Fibroblast of lung (primary cell): ENCODE measurements around the gene COL2A1. TPM values are rescaled to one million over a fixed set of nuclear protein-coding genes. Genes with fewer than 3 reads are reported as not detected.

Source experiments
- DNase-seq, 2 donors: peaks; one replicate each; pipeline versions ENCODE4 v3.0.0 to v3.0.0-alpha.2; 2010; ENCODE audit warnings: low read depth in 2 of 2
- H2AFZ ChIP-seq: 2 replicates; pipeline ENCODE4 v1.5.1; 2012; ENCODE audit warnings: low read length, control low read depth, inconsistent platforms
- H3K27ac ChIP-seq: 2 replicates; pipeline ENCODE4 v1.5.1; 2011; ENCODE audit warnings: low read length, control low read depth; ENCODE audit not compliant: insufficient read depth
- H3K27me3 ChIP-seq: 2 replicates; pipeline ENCODE4 v1.5.1; 2011; ENCODE audit warnings: mild to moderate bottlenecking, low read length; ENCODE audit not compliant: control insufficient read depth, insufficient read depth
- H3K36me3 ChIP-seq: 2 replicates; pipeline ENCODE4 v1.5.1; 2011; ENCODE audit warnings: low read length; ENCODE audit not compliant: control insufficient read depth, insufficient read depth
- H3K4me1 ChIP-seq: 2 replicates; pipeline ENCODE4 v1.5.1; 2011; ENCODE audit warnings: low read length; ENCODE audit not compliant: control insufficient read depth, insufficient read depth; ENCODE audit errors: extremely low read depth
- H3K4me2 ChIP-seq: 2 replicates; pipeline ENCODE4 v1.5.1; 2011; ENCODE audit warnings: low read length, control low read depth; ENCODE audit not compliant: insufficient read depth; ENCODE audit errors: extremely low read depth
- H3K4me3 ChIP-seq, 4 experiments: fragments of 200-600 bp in 1 of 4; sonication (generic) in 1 of 4; replicated peaks in 1 of 4; 2 replicates each; pipeline ENCODE4 v1.5.1; 2011 to 2016; ENCODE audit warnings: low read length in 4 of 4, low read depth in 3 of 4, mild to moderate bottlenecking in 3 of 4, control low read depth in 2 of 4, inconsistent platforms in 1 of 4, mixed read lengths in 1 of 4; ENCODE audit not compliant: insufficient read depth in 1 of 4; ENCODE audit errors: control extremely low read depth in 1 of 4
- H3K79me2 ChIP-seq: 2 replicates; pipeline ENCODE4 v1.5.1; 2012; ENCODE audit warnings: mild to moderate bottlenecking, low read length, inconsistent platforms; ENCODE audit not compliant: control insufficient read depth, insufficient read depth
- H3K9ac ChIP-seq: 2 replicates; pipeline ENCODE4 v1.5.1; 2011; ENCODE audit warnings: mild to moderate bottlenecking, low read length, control low read depth; ENCODE audit not compliant: insufficient read depth
- H3K9me3 ChIP-seq: 2 replicates; pipeline ENCODE4 v1.5.1; 2012; ENCODE audit warnings: low read depth, low read length; ENCODE audit not compliant: control insufficient read depth, insufficient read depth
- H4K20me1 ChIP-seq: 2 replicates; pipeline ENCODE4 v1.5.1; 2011; ENCODE audit warnings: low read length; ENCODE audit not compliant: control insufficient read depth, insufficient read depth; ENCODE audit errors: extremely low read depth
- CTCF ChIP-seq, 2 donors: IDR thresholded peaks in 1 of 2; conservative IDR thresholded peaks in 1 of 2; 1 replicate in 1 of 2; 2 replicates in 1 of 2; pipeline ENCODE4 v1.5.1; 2011 to 2012; ENCODE audit warnings: low read length in 2 of 2, control low read depth in 1 of 2, inconsistent platforms in 1 of 2, low read depth in 1 of 2, mild to moderate bottlenecking in 1 of 2
- EZH2 ChIP-seq: IDR thresholded peaks from 2 replicates; pipeline ENCODE4 v1.5.1; 2012; ENCODE audit warnings: low read length, control low read depth, mild to moderate bottlenecking; ENCODE audit errors: missing control alignments
- polyA plus RNA-seq, 2 donors: library from polyadenylated mRNA; depleted of rRNA in 1 of 2; stranded (reverse) in 1 of 2; unstranded in 1 of 2; fragments of >200 nt; gene quantifications; 2 replicates each; pipeline ENCODE4 v1.2.1, GENCODE V29; 2011 to 2012; ENCODE audit warnings: missing spikeins in 1 of 2
- total RNA-seq: library from RNA; depleted of rRNA; stranded (reverse); fragments of >200 nt; gene quantifications from 2 replicates; pipeline ENCODE4 v1.2.1, GENCODE V29; 2014

The COL2A1 gene
- total and polyA plus RNA-seq, 2 donors (not counting 1 experiment from before 2014, with no cell fraction given): not detected

GRCh38 chr12:47978598-47978873 lies 25.7 kb downstream of the COL2A1 start:
- no peaks in the 10 kb centered on the region for H3K9me3 ChIP-seq
- no peak for DNase-seq
- H3K79me2 ChIP-seq: no peaks in the 10 kb centered on the region
- H3K9ac ChIP-seq: no peak overlapping the region
- H4K20me1 ChIP-seq: no peaks in the 10 kb centered on the region
- peaks cover 9% of the 10 kb centered on the region for H3K27me3 ChIP-seq
- H3K36me3 ChIP-seq: no peaks in the 10 kb centered on the region
- no peak overlapping the region for H2AFZ ChIP-seq
- H3K4me1 ChIP-seq: no peaks in the 10 kb centered on the region
- TF ChIP-seq CTCF (conservative IDR thresholded peaks at IDR 0.05 in 1 of 2, IDR thresholded peaks at IDR 0.05 in 1 of 2; ENCODE audit: low read depth in 1 of 2, low read length in 2 of 2) (no peak), EZH2 (no peak)
- H3K27ac ChIP-seq: no peak overlapping the region
- H3K4me2 ChIP-seq: no peak overlapping the region
- H3K4me3 ChIP-seq: no peak overlapping the region

GRCh38 chr12:47977772-47978597 lies 26.3 kb downstream of the COL2A1 start:
- no peaks in the 10 kb centered on the region for H3K9me3 ChIP-seq
- H3K27me3 ChIP-seq: peaks cover 12% of the 10 kb centered on the region
- no peak for DNase-seq
- H3K36me3 ChIP-seq: no peaks in the 10 kb centered on the region
- H3K4me1 ChIP-seq: no peaks in the 10 kb centered on the region
- H3K4me3 ChIP-seq: no peak overlapping the region
- H3K4me2 ChIP-seq: no peak overlapping the region
- H2AFZ ChIP-seq: no peak overlapping the region
- no peaks in the 10 kb centered on the region for H4K20me1 ChIP-seq
- TF ChIP-seq EZH2: no peak
- no peak for TF ChIP-seq CTCF (conservative IDR thresholded peaks at IDR 0.05 in 1 of 2, IDR thresholded peaks at IDR 0.05 in 1 of 2; ENCODE audit: low read depth in 1 of 2, low read length in 2 of 2)
- no peaks in the 10 kb centered on the region for H3K79me2 ChIP-seq
- no peak overlapping the region for H3K9ac ChIP-seq
- H3K27ac ChIP-seq: no peak overlapping the region

GRCh38 chr12:47977046-47977771 lies 27.1 kb downstream of the COL2A1 start:
- no peak overlapping the region for H2AFZ ChIP-seq
- H3K9me3 ChIP-seq: no peaks in the 10 kb centered on the region
- H3K9ac ChIP-seq: no peak overlapping the region
- H4K20me1 ChIP-seq: no peaks in the 10 kb centered on the region
- no peaks in the 10 kb centered on the region for H3K79me2 ChIP-seq
- peaks cover 13% of the 10 kb centered on the region for H3K27me3 ChIP-seq
- no peak overlapping the region for H3K4me2 ChIP-seq
- TF ChIP-seq EZH2: no peak
- no peak for TF ChIP-seq CTCF (conservative IDR thresholded peaks at IDR 0.05 in 1 of 2, IDR thresholded peaks at IDR 0.05 in 1 of 2; ENCODE audit: low read depth in 1 of 2, low read length in 2 of 2)
- no peaks in the 10 kb centered on the region for H3K36me3 ChIP-seq
- no peak overlapping the region for H3K27ac ChIP-seq
- H3K4me3 ChIP-seq: no peak overlapping the region
- DNase-seq: no peak
- no peaks in the 10 kb centered on the region for H3K4me1 ChIP-seq
